ENCODE data around the gene CREM. TPM values are rescaled to one million over a fixed set of nuclear protein-coding genes. Genes with fewer than 3 reads are reported as not detected.

Gene CREM
- total and polyA plus RNA-seq, 4 donors, result 26.8 to 44.7 (median 38.3) TPM

GRCh38 chr10:35208949-35209613 is 82.4 kb downstream of the CREM start:
- no peak overlapping the region for H3K9ac ChIP-seq (ENCODE audit: insufficient read depth in 1 of 2, low read length in 2 of 2)
- WGBS, 2 donors, result 69 to 79% methylated on average over 7 of the region's 7 CpGs
- peaks cover 0 to 31% (median 2%) of the 10 kb centered on the region in 5 donors for H3K4me1 ChIP-seq (ENCODE audit: control insufficient read depth in 5 of 5, insufficient read depth in 5 of 5, low read length in 5 of 5)
- H3K36me3 ChIP-seq (ENCODE audit: control insufficient read depth in 4 of 4, insufficient read depth in 4 of 4, low read length in 4 of 4), result peaks cover 0 to 7% (median 2%) of the 10 kb centered on the region in 4 donors
- no peaks in the 10 kb centered on the region for H3K27me3 ChIP-seq (ENCODE audit: control insufficient read depth in 3 of 3, insufficient read depth in 3 of 3, low read length in 2 of 3)
- no peak for TF ChIP-seq CTCF (IDR thresholded peaks at IDR 0.05; ENCODE audit: control extremely low read depth, extremely low read depth)
- H3K27ac ChIP-seq (ENCODE audit: low read depth in 1 of 2, low read length in 1 of 2), result no peak overlapping the region
- H3K9me3 ChIP-seq (ENCODE audit: control insufficient read depth in 4 of 4, insufficient read depth in 3 of 4, low read length in 3 of 4), result no peaks in the 10 kb centered on the region
- ATAC-seq (ENCODE audit: insufficient read depth, low FRiP score) (no peak), DNase-seq (no peak)
- no peak overlapping the region for H3K4me3 ChIP-seq

- H3K9ac ChIP-seq (ENCODE audit: insufficient read depth in 1 of 2, low read length in 2 of 2), result no peak overlapping the region
- WGBS, 2 donors, result 80 to 84% methylated on average over 6 of the region's 6 CpGs
- ATAC-seq (ENCODE audit: insufficient read depth, low FRiP score) (no peak), DNase-seq (no peak)
- H3K27me3 ChIP-seq (ENCODE audit: control insufficient read depth in 3 of 3, insufficient read depth in 3 of 3, low read length in 2 of 3), result no peaks in the 10 kb centered on the region
- no peak for TF ChIP-seq CTCF (IDR thresholded peaks at IDR 0.05; ENCODE audit: control extremely low read depth, extremely low read depth)
- H3K4me3 ChIP-seq, result no peak overlapping the region
- no peak overlapping the region for H3K27ac ChIP-seq (ENCODE audit: low read depth in 1 of 2, low read length in 1 of 2)
- peaks cover 0 to 17% (median 0%) of the 10 kb centered on the region in 5 donors for H3K4me1 ChIP-seq (ENCODE audit: control insufficient read depth in 5 of 5, insufficient read depth in 5 of 5, low read length in 5 of 5)
- H3K36me3 ChIP-seq (ENCODE audit: control insufficient read depth in 4 of 4, insufficient read depth in 4 of 4, low read length in 4 of 4), result peaks cover 0 to 7% (median 2%) of the 10 kb centered on the region in 4 donors
- H3K9me3 ChIP-seq (ENCODE audit: control insufficient read depth in 4 of 4, insufficient read depth in 3 of 4, low read length in 3 of 4), result no peaks in the 10 kb centered on the region
These were observed 84.3 kb downstream of the CREM start for GRCh38 chr10:35210961-35211360.

GRCh38 chr10:35211390-35211789 is 84.7 kb downstream of the CREM start:
- DNase-seq, result peak in 2 of 3 donors; percentile 48 to 55
- H3K4me3 ChIP-seq, result no peak overlapping the region
- WGBS, 2 donors, result 36 to 45% methylated on average over 7 of the region's 7 CpGs
- peaks cover 0 to 17% (median 0%) of the 10 kb centered on the region in 5 donors for H3K4me1 ChIP-seq (ENCODE audit: control insufficient read depth in 5 of 5, insufficient read depth in 5 of 5, low read length in 5 of 5)
- no peaks in the 10 kb centered on the region for H3K9me3 ChIP-seq (ENCODE audit: control insufficient read depth in 4 of 4, insufficient read depth in 3 of 4, low read length in 3 of 4)
- no peak for TF ChIP-seq CTCF (IDR thresholded peaks at IDR 0.05; ENCODE audit: control extremely low read depth, extremely low read depth)
- no peak for ATAC-seq (ENCODE audit: insufficient read depth, low FRiP score)
- H3K27ac ChIP-seq (ENCODE audit: low read depth in 1 of 2, low read length in 1 of 2), result no peak overlapping the region
- H3K36me3 ChIP-seq (ENCODE audit: control insufficient read depth in 4 of 4, insufficient read depth in 4 of 4, low read length in 4 of 4), result peaks cover 0 to 7% (median 2%) of the 10 kb centered on the region in 4 donors
- H3K27me3 ChIP-seq (ENCODE audit: control insufficient read depth in 3 of 3, insufficient read depth in 3 of 3, low read length in 2 of 3), result no peaks in the 10 kb centered on the region
- H3K9ac ChIP-seq (ENCODE audit: insufficient read depth in 1 of 2, low read length in 2 of 2), result no peak overlapping the region
